ENCODE measurements around the gene ACOT9. TPM values are rescaled to one million over a fixed set of nuclear protein-coding genes. Genes with fewer than 3 reads are reported as not detected.

The ACOT9 gene
- total RNA-seq, 4 donors from 2014 or later: 48.7 to 70.7 (median 57.7) TPM

GRCh38 chrX:23737413-23737812 is 5.7 kb downstream of the ACOT9 start:
- Histone ChIP-seq H3K27ac (no peak overlapping the region), H3K4me1 (peaks cover 0 to 28% (median 0%) of the 10 kb centered on the region in 3 donors), H3K36me3 (peaks cover 0 to 12% of the 10 kb centered on the region in 2 donors), H3K9me3 (no peaks in the 10 kb centered on the region), H3K4me3 (no peak overlapping the region), H3K27me3 (no peaks in the 10 kb centered on the region)
- no peak for ATAC-seq
- TF ChIP-seq CTCF (IDR thresholded peaks at IDR 0.05) (no peak), EP300 (IDR thresholded peaks at IDR 0.05) (no peak), POLR2AphosphoS5 (IDR thresholded peaks at IDR 0.05) (no peak), POLR2A (IDR thresholded peaks at IDR 0.05) (no peak)

GRCh38 chrX:23736030-23736429 is 7.0 kb downstream of the ACOT9 start:
- ATAC-seq: no peak

GRCh38 chrX:23732704-23733103 is 10.4 kb downstream of the ACOT9 start:
- Histone ChIP-seq H3K4me3 (no peak overlapping the region), H3K27ac (no peak overlapping the region), H3K36me3 (peaks cover 0 to 54% of the 10 kb centered on the region in 2 donors), H3K4me1 (peaks cover 0 to 7% (median 0%) of the 10 kb centered on the region in 3 donors), H3K27me3 (no peaks in the 10 kb centered on the region), H3K9me3 (no peaks in the 10 kb centered on the region)
- TF ChIP-seq CTCF (IDR thresholded peaks at IDR 0.05): no peak
- TF ChIP-seq POLR2A (IDR thresholded peaks at IDR 0.05): no peak
- no peak for TF ChIP-seq EP300 (IDR thresholded peaks at IDR 0.05)
- no peak for TF ChIP-seq POLR2AphosphoS5 (IDR thresholded peaks at IDR 0.05)
- ATAC-seq: no peak
- WGBS, 2 donors (ENCODE audit: low coverage in 1 of 2): 40 to 42% methylated on average over 2 to 5 of the region's 5 CpGs

More at GRCh38 chrX:23736030-23736429, 7.0 kb downstream of the ACOT9 start:
- Histone ChIP-seq H3K27me3 (no peaks in the 10 kb centered on the region), H3K36me3 (peaks cover 0 to 23% of the 10 kb centered on the region in 2 donors), H3K4me3 (no peak overlapping the region), H3K27ac (no peak overlapping the region), H3K4me1 (peaks cover 0 to 17% (median 0%) of the 10 kb centered on the region in 3 donors), H3K9me3 (no peaks in the 10 kb centered on the region)
- 38 to 49% methylated on average over 3 of the region's 3 CpGs for WGBS, 2 donors (ENCODE audit: low coverage in 1 of 2)
- TF ChIP-seq POLR2AphosphoS5 (IDR thresholded peaks at IDR 0.05) (no peak), CTCF (IDR thresholded peaks at IDR 0.05) (no peak), EP300 (IDR thresholded peaks at IDR 0.05) (no peak), POLR2A (IDR thresholded peaks at IDR 0.05) (no peak)

GRCh38 chrX:23731951-23732350 is 11.1 kb downstream of the ACOT9 start:
- Histone ChIP-seq H3K27ac (no peak overlapping the region), H3K4me3 (no peak overlapping the region), H3K36me3 (peaks cover 0 to 61% of the 10 kb centered on the region in 2 donors), H3K4me1 (peaks cover 0 to 6% (median 0%) of the 10 kb centered on the region in 3 donors), H3K9me3 (no peaks in the 10 kb centered on the region), H3K27me3 (no peaks in the 10 kb centered on the region)
- TF ChIP-seq POLR2A (IDR thresholded peaks at IDR 0.05) (no peak), CTCF (IDR thresholded peaks at IDR 0.05) (no peak), POLR2AphosphoS5 (IDR thresholded peaks at IDR 0.05) (no peak), EP300 (IDR thresholded peaks at IDR 0.05) (no peak)
- WGBS, 2 donors (ENCODE audit: low coverage in 1 of 2): 63 to 78% methylated on average over 1 of the region's 1 CpG
- ATAC-seq: no peak

GRCh38 chrX:23729214-23729613 is 13.9 kb downstream of the ACOT9 start:
- no peaks in the 10 kb centered on the region for H3K9me3 ChIP-seq
- H3K27me3 ChIP-seq: no peaks in the 10 kb centered on the region
- no peak for TF ChIP-seq POLR2A (IDR thresholded peaks at IDR 0.05)
- TF ChIP-seq EP300 (IDR thresholded peaks at IDR 0.05): no peak
- TF ChIP-seq CTCF (IDR thresholded peaks at IDR 0.05): no peak
- TF ChIP-seq POLR2AphosphoS5 (IDR thresholded peaks at IDR 0.05): no peak
- H3K27ac ChIP-seq: no peak overlapping the region
- no peak for ATAC-seq
- H3K36me3 ChIP-seq: peaks cover 0 to 76% of the 10 kb centered on the region in 2 donors
- H3K4me3 ChIP-seq: no peak overlapping the region
- H3K4me1 ChIP-seq: no peaks in the 10 kb centered on the region
- WGBS, 2 donors (ENCODE audit: low coverage in 1 of 2): 73 to 80% methylated on average over 1 of the region's 1 CpG

All from gastroesophageal sphincter (tissue), 4 donors.